ENCODE data around the gene IL36A.

Gene IL36A

DNA sequence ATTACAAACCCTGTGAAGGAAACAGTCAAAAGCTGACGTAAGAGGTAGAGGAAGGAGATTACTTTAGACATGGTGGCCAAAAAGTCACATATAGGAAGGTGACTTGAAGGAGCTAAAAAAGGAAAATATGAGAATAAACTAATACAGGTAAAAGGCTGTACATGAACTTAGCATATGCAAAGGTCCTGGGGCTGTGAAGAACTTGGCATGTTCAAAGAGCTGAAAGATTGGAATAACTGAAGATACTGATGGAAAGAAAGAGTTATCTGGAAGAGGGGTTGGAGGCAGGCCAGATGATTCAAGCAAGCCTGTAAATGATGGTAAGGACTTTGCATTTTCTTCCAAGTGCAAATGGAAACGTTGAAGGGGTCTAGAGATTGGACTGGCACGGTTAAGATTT lies 13.2 kb downstream of the IL36A start:
- Histone ChIP-seq H3K9me3 (ENCODE audit: control insufficient read depth, insufficient read depth, low read depth, low read length) (no peaks in the 10 kb centered on the region), H3K36me3 (ENCODE audit: control insufficient read depth in 2 of 2, insufficient read depth in 1 of 2, low read length in 2 of 2) (no peaks in the 10 kb centered on the region), H3K27ac (ENCODE audit: extremely low read depth, low read depth, low read length) (no peak overlapping the region), H3K4me3 (ENCODE audit: low read depth, low read length) (no peak overlapping the region), H3K4me1 (ENCODE audit: control insufficient read depth, insufficient read depth, low read length) (no peaks in the 10 kb centered on the region)
- ChIA-PET CTCF (no interaction called here), POLR2A (no interaction called here)
- TF ChIP-seq SALL2 (tag by site-specific recombination; IDR thresholded peaks at IDR 0.05; ENCODE audit: borderline replicate concordance) (no peak), ZNF623 (tag by site-specific recombination; IDR thresholded peaks at IDR 0.05) (peak; percentile 66), ZIC2 (tag by site-specific recombination; IDR thresholded peaks at IDR 0.05) (no peak), HOXC10 (CRISPR knock-in tag; IDR thresholded peaks at IDR 0.05) (no peak), ZEB2 (tag by site-specific recombination; IDR thresholded peaks at IDR 0.05) (no peak)

DNA sequence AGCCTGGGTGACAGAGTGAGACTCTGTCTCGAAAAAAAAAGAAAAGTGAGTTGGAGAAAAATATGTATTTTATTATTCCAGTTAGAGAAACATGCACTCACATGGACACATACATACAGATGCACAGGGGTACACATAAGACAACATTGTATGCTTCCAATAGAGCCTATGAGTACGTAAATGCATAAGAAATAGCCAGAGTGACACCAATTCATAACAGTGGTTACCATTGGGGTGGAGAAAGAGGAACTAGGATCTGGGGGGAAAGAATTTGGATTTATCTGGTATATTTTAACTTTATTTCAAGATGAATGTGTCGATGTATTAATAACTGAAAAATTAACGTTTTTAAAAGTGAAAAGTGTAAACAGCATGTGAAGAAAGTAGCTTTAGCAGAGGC lies 16.1 kb downstream of the IL36A start:
- POLR2A ChIA-PET, result no interaction called here
- Histone ChIP-seq H3K4me3 (ENCODE audit: low read depth, low read length) (no peak overlapping the region), H3K27ac (ENCODE audit: extremely low read depth, low read depth, low read length) (no peak overlapping the region), H3K4me1 (ENCODE audit: control insufficient read depth, insufficient read depth, low read length) (no peaks in the 10 kb centered on the region), H3K36me3 (ENCODE audit: control insufficient read depth in 2 of 2, insufficient read depth in 1 of 2, low read length in 2 of 2) (no peaks in the 10 kb centered on the region), H3K9me3 (ENCODE audit: control insufficient read depth, insufficient read depth, low read depth, low read length) (no peaks in the 10 kb centered on the region)
- CTCF ChIA-PET, result no interaction called here
- TF ChIP-seq, protein P1, sequence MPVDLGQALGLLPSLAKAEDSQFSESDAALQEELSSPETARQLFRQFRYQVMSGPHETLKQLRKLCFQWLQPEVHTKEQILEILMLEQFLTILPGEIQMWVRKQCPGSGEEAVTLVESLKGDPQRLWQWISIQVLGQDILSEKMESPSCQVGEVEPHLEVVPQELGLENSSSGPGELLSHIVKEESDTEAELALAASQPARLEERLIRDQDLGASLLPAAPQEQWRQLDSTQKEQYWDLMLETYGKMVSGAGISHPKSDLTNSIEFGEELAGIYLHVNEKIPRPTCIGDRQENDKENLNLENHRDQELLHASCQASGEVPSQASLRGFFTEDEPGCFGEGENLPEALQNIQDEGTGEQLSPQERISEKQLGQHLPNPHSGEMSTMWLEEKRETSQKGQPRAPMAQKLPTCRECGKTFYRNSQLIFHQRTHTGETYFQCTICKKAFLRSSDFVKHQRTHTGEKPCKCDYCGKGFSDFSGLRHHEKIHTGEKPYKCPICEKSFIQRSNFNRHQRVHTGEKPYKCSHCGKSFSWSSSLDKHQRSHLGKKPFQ (tag by site-specific recombination; IDR thresholded peaks at IDR 0.05), result no peak
- TF ChIP-seq, protein P2, sequence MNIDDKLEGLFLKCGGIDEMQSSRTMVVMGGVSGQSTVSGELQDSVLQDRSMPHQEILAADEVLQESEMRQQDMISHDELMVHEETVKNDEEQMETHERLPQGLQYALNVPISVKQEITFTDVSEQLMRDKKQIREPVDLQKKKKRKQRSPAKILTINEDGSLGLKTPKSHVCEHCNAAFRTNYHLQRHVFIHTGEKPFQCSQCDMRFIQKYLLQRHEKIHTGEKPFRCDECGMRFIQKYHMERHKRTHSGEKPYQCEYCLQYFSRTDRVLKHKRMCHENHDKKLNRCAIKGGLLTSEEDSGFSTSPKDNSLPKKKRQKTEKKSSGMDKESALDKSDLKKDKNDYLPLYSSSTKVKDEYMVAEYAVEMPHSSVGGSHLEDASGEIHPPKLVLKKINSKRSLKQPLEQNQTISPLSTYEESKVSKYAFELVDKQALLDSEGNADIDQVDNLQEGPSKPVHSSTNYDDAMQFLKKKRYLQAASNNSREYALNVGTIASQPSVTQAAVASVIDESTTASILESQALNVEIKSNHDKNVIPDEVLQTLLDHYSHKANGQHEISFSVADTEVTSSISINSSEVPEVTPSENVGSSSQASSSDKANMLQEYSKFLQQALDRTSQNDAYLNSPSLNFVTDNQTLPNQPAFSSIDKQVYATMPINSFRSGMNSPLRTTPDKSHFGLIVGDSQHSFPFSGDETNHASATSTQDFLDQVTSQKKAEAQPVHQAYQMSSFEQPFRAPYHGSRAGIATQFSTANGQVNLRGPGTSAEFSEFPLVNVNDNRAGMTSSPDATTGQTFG (tag by site-specific recombination; IDR thresholded peaks at IDR 0.05; ENCODE audit: borderline replicate concordance), result no peak
- no peak for TF ChIP-seq YY2 (tag by site-specific recombination; IDR thresholded peaks at IDR 0.05)
- no peak for TF ChIP-seq ZNF423 (tag by site-specific recombination; IDR thresholded peaks at IDR 0.05)
- TF ChIP-seq ZNF214 (tag by site-specific recombination; IDR thresholded peaks at IDR 0.05; ENCODE audit: borderline replicate concordance), result no peak
- TF ChIP-seq MEIS1 (CRISPR knock-in tag; IDR thresholded peaks at IDR 0.05; ENCODE audit: borderline replicate concordance), result no peak
- no peak for TF ChIP-seq ZNF114 (tag by site-specific recombination; IDR thresholded peaks at IDR 0.05)
- TF ChIP-seq EGR2 (tag by site-specific recombination; IDR thresholded peaks at IDR 0.05; ENCODE audit: low read depth), result no peak
- TF ChIP-seq, protein P3, sequence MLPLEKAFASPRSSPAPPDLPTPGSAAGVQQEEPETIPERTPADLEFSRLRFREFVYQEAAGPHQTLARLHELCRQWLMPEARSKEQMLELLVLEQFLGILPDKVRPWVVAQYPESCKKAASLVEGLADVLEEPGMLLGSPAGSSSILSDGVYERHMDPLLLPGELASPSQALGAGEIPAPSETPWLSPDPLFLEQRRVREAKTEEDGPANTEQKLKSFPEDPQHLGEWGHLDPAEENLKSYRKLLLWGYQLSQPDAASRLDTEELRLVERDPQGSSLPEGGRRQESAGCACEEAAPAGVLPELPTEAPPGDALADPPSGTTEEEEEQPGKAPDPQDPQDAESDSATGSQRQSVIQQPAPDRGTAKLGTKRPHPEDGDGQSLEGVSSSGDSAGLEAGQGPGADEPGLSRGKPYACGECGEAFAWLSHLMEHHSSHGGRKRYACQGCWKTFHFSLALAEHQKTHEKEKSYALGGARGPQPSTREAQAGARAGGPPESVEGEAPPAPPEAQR (tag by site-specific recombination; IDR thresholded peaks at IDR 0.05), result no peak
- TF ChIP-seq, protein P4, sequence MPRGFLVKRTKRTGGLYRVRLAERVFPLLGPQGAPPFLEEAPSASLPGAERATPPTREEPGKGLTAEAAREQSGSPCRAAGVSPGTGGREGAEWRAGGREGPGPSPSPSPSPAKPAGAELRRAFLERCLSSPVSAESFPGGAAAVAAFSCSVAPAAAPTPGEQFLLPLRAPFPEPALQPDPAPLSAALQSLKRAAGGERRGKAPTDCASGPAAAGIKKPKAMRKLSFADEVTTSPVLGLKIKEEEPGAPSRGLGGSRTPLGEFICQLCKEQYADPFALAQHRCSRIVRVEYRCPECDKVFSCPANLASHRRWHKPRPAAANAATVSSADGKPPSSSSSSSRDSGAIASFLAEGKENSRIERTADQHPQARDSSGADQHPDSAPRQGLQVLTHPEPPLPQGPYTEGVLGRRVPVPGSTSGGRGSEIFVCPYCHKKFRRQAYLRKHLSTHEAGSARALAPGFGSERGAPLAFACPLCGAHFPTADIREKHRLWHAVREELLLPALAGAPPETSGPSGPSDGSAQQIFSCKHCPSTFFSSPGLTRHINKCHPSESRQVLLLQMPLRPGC (tag by site-specific recombination; IDR thresholded peaks at IDR 0.05), result no peak

DNA sequence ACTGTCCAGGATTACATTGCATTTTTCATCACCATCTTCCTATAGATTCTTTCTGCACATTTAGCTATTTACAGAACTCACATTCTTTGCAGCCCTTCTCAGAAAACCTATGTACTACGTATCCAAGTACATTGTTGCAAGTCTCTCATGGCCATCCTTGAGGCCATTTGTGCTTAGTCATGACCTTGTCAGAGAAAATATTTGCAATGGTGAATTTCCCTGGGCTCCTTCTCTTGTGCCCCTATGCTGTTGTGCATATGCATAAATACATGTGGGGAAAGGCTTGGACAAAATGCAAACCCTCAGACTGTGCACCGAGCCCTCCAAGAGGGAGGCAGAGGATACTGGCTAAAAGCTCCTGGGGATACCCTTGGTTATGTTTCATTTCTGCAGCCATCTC lies 19.5 kb downstream of the IL36A start:
- CTCF ChIA-PET, result no interaction called here
- no peak for TF ChIP-seq ZFP37 (tag by site-specific recombination; IDR thresholded peaks at IDR 0.05)
- TF ChIP-seq ZNF785 (tag by site-specific recombination; IDR thresholded peaks at IDR 0.05), result no peak
- no peak for TF ChIP-seq ZNF302 (tag by site-specific recombination; IDR thresholded peaks at IDR 0.05; ENCODE audit: low read depth)
- TF ChIP-seq SCRT2 (tag by site-specific recombination; IDR thresholded peaks at IDR 0.05), result no peak
- no peak for TF ChIP-seq ZNF585B (tag by site-specific recombination; IDR thresholded peaks at IDR 0.05)
- no peak for TF ChIP-seq ZSCAN30 (tag by site-specific recombination; IDR thresholded peaks at IDR 0.05)
- no peak for TF ChIP-seq RBAK (tag by site-specific recombination; IDR thresholded peaks at IDR 0.05)
- H3K27ac ChIP-seq (ENCODE audit: extremely low read depth, low read depth, low read length), result no peak overlapping the region
- no peaks in the 10 kb centered on the region for H3K4me1 ChIP-seq (ENCODE audit: control insufficient read depth, insufficient read depth, low read length)
- POLR2A ChIA-PET, result no interaction called here
- no peaks in the 10 kb centered on the region for H3K36me3 ChIP-seq (ENCODE audit: control insufficient read depth in 2 of 2, insufficient read depth in 1 of 2, low read length in 2 of 2)
- H3K4me3 ChIP-seq (ENCODE audit: low read depth, low read length), result no peak overlapping the region
- H3K9me3 ChIP-seq (ENCODE audit: control insufficient read depth, insufficient read depth, low read depth, low read length), result no peaks in the 10 kb centered on the region
